WTC11 (cell line): Measurements from ENCODE around the gene ZDHHC11. TPM values are rescaled to one million over a fixed set of nuclear protein-coding genes. Genes with fewer than 3 reads are reported as not detected.

Experiments used
- ATAC-seq: fragments of 200-7000 bp; cut with Tn5 transposase; 2 replicates; pipeline ENCODE4 v1.10.0; 2021; ENCODE audit warnings: mild to moderate bottlenecking, moderate library complexity
- CTCF ChIA-PET: fragments of 300-600 bp; sonication (Branson Sonifier 250); formaldehyde crosslinking; loops from one replicate; lab custom pipeline; 2021; ENCODE audit warnings: antibody characterized with exemption; lab: Charles Lee
- POLR2A ChIA-PET: fragments of 350-600 bp; sonication (Branson Sonifier 250); formaldehyde crosslinking; loops from one replicate; lab custom pipeline; 2021; ENCODE audit warnings: antibody characterized with exemption; lab: Charles Lee
- DNase-seq: peaks from one replicate; pipeline ENCODE4 v3.0.0; 2021; ENCODE audit warnings: low spot score
- H3K27ac Mint-ChIP-seq: 2 replicates; pipeline ENCODE4 v1.8.0; 2021; ENCODE audit warnings: mixed read lengths
- H3K27me3 Mint-ChIP-seq: 2 replicates; pipeline ENCODE4 v1.8.0; 2021; ENCODE audit warnings: low read depth, mild to moderate bottlenecking, moderate library complexity, mixed read lengths
- H3K36me3 Mint-ChIP-seq: 2 replicates; pipeline ENCODE4 v1.8.0; 2021; ENCODE audit warnings: mixed read lengths
- H3K4me1 Mint-ChIP-seq: 2 replicates; pipeline ENCODE4 v1.8.0; 2022; ENCODE audit warnings: mixed read lengths
- H3K4me3 Mint-ChIP-seq: 2 replicates; pipeline ENCODE4 v1.8.0; 2021; ENCODE audit warnings: mild to moderate bottlenecking, moderate library complexity, mixed read lengths
- H3K9me3 Mint-ChIP-seq: 2 replicates; pipeline ENCODE4 v1.8.0; 2021; ENCODE audit warnings: mixed read lengths
- ATF6 ChIP-seq: sonication (generic); formaldehyde crosslinking; IDR thresholded peaks from 2 replicates; pipeline ENCODE4 v1.8.1; 2023; ENCODE audit warnings: mild to moderate bottlenecking, missing genetic modification reagents
- CBFB ChIP-seq: sonication (generic); formaldehyde crosslinking; IDR thresholded peaks from 2 replicates; pipeline ENCODE4 v1.8.1; 2022; ENCODE audit warnings: mild to moderate bottlenecking, low read depth, missing genetic modification reagents
- CREM ChIP-seq: sonication (generic); formaldehyde crosslinking; IDR thresholded peaks from 2 replicates; pipeline ENCODE4 v1.8.1; 2022; ENCODE audit warnings: mild to moderate bottlenecking, missing genetic modification reagents, moderate library complexity
- ERG ChIP-seq: fragments of 250-450 bp; sonication (Bioruptor Pico); IDR thresholded peaks from 2 replicates; pipeline ENCODE4 v1.8.0; 2021; ENCODE audit warnings: mild to moderate bottlenecking
- FOXK1 ChIP-seq: sonication (generic); formaldehyde crosslinking; IDR thresholded peaks from 2 replicates; pipeline ENCODE4 v1.8.0; 2022; ENCODE audit warnings: mild to moderate bottlenecking, moderate library complexity, missing genetic modification reagents
- JAZF1 ChIP-seq: fragments of 250-450 bp; sonication (Bioruptor Pico); IDR thresholded peaks from 2 replicates; pipeline ENCODE4 v1.9.0; 2021; ENCODE audit warnings: moderate library complexity, mild to moderate bottlenecking, inconsistent platforms
- MAX ChIP-seq: sonication (generic); formaldehyde crosslinking; IDR thresholded peaks from 2 replicates; pipeline ENCODE4 v1.8.0; 2022; ENCODE audit warnings: mild to moderate bottlenecking, missing genetic modification reagents
- MLX ChIP-seq: sonication (generic); formaldehyde crosslinking; IDR thresholded peaks from 2 replicates; pipeline ENCODE4 v1.8.1; 2023; ENCODE audit warnings: mild to moderate bottlenecking, missing genetic modification reagents, moderate library complexity
- MXD4 ChIP-seq: fragments of 250-450 bp; sonication (Bioruptor Pico); IDR thresholded peaks from 2 replicates; pipeline ENCODE4 v1.8.0; 2021; ENCODE audit warnings: mild to moderate bottlenecking, moderate library complexity, borderline replicate concordance
- NFE2L1 ChIP-seq: sonication (generic); formaldehyde crosslinking; IDR thresholded peaks from 2 replicates; pipeline ENCODE4 v1.8.1; 2023; ENCODE audit warnings: missing genetic modification reagents
- NR1H2 ChIP-seq: sonication (generic); formaldehyde crosslinking; IDR thresholded peaks from 2 replicates; pipeline ENCODE4 v1.9.0; 2021; ENCODE audit warnings: mild to moderate bottlenecking, moderate library complexity, missing genetic modification reagents
- NR2C2 ChIP-seq: sonication (generic); formaldehyde crosslinking; IDR thresholded peaks from 2 replicates; pipeline ENCODE4 v1.8.0; 2022; ENCODE audit warnings: mild to moderate bottlenecking, missing genetic modification reagents
- PRRX2 ChIP-seq: fragments of 250-450 bp; sonication (Bioruptor Pico); IDR thresholded peaks from 2 replicates; pipeline ENCODE4 v1.8.0; 2021; ENCODE audit warnings: mild to moderate bottlenecking
- STAT6 ChIP-seq: sonication (generic); formaldehyde crosslinking; conservative IDR thresholded peaks from 2 replicates; pipeline ENCODE4 v1.8.1; 2023; ENCODE audit warnings: mild to moderate bottlenecking, low read depth, missing genetic modification reagents, moderate library complexity
- TCF7 ChIP-seq: sonication (generic); formaldehyde crosslinking; IDR thresholded peaks from 2 replicates; pipeline ENCODE4 v1.8.0; 2022; ENCODE audit warnings: mild to moderate bottlenecking, low read depth, missing genetic modification reagents, moderate library complexity
- ZBTB21 ChIP-seq: sonication (generic); formaldehyde crosslinking; IDR thresholded peaks from 2 replicates; pipeline ENCODE4 v1.8.1; 2023; ENCODE audit warnings: mild to moderate bottlenecking, missing genetic modification reagents, borderline replicate concordance
- ZNF121 ChIP-seq: sonication (generic); formaldehyde crosslinking; IDR thresholded peaks from 2 replicates; pipeline ENCODE4 v1.8.0; 2023; ENCODE audit warnings: missing genetic modification reagents
- ZNF423 ChIP-seq: fragments of 250-450 bp; sonication (Bioruptor Pico); IDR thresholded peaks from 2 replicates; pipeline ENCODE4 v2.1.2; 2022; ENCODE audit warnings: mild to moderate bottlenecking, moderate library complexity
- ZNF671 ChIP-seq: fragments of 250-450 bp; sonication (Bioruptor Pico); IDR thresholded peaks from 2 replicates; pipeline ENCODE4 v1.8.0; 2021; ENCODE audit warnings: mild to moderate bottlenecking
- total RNA-seq: library from RNA; stranded (reverse); gene quantifications from 3 replicates; pipeline ENCODE4 v1.2.3, GENCODE V29; 2021

ZDHHC11 gene
- total RNA-seq, 1 experiment from 2014 or later: 21.4 TPM

- TF ChIP-seq CREM (CRISPR knock-in tag) (no peak), JAZF1 (no peak), MAX (CRISPR knock-in tag) (no peak), MXD4 (CRISPR knock-in tag) (no peak), ZNF423 (CRISPR knock-in tag) (no peak), NFE2L1 (CRISPR knock-in tag) (no peak), ERG (CRISPR knock-in tag) (no peak), ZNF671 (CRISPR knock-in tag) (no peak), ATF6 (CRISPR knock-in tag) (no peak), TCF7 (CRISPR knock-in tag) (no peak), NR1H2 (CRISPR knock-in tag) (no peak), FOXK1 (no peak), MLX (CRISPR knock-in tag) (no peak), ZBTB21 (CRISPR knock-in tag) (no peak), STAT6 (no peak), PRRX2 (CRISPR knock-in tag) (no peak), NR2C2 (CRISPR knock-in tag) (no peak), ZNF121 (no peak), CBFB (CRISPR knock-in tag) (no peak)
- Mint-ChIP-seq H3K36me3 (peaks cover 90% of the 10 kb centered on the region), H3K27ac (no peak overlapping the region), H3K27me3 (no peaks in the 10 kb centered on the region), H3K9me3 (peaks cover 5% of the 10 kb centered on the region), H3K4me3 (no peak overlapping the region), H3K4me1 (no peaks in the 10 kb centered on the region)
- ChIA-PET CTCF (interaction anchor here (1.2 kb wide), 1 partner anchor 39 kb away, joined by 3 read pairs; no protein-coding TSS in a partner anchor), POLR2A (no interaction called here)
- DNase-seq (no peak), ATAC-seq (no peak)
Measured at GRCh38 chr5:884345-885126, 33.8 kb upstream of the ZDHHC11 start.
